ENCODE measurements around the gene FHL2. TPM values are rescaled to one million over a fixed set of nuclear protein-coding genes. Genes with fewer than 3 reads are reported as not detected.

Gene FHL2
- total RNA-seq, 3 donors from 2014 or later, result 2.6 to 3.5 (median 2.7) TPM

GRCh38 chr2:105371810-105372209 is 27.0 kb downstream of the FHL2 start:
- Mint-ChIP-seq H3K4me1 (ENCODE audit: low read depth) (peaks cover 25% of the 10 kb centered on the region), H3K36me3 (ENCODE audit: insufficient read depth) (no peaks in the 10 kb centered on the region), H3K9me3 (no peaks in the 10 kb centered on the region), H3K27me3 (ENCODE audit: low read depth) (no peaks in the 10 kb centered on the region), H3K4me3 (no peak overlapping the region)
- ATAC-seq, result no peak
- DNase-seq, result no peak

GRCh38 chr2:105371156-105371555 is 27.7 kb downstream of the FHL2 start:
- Mint-ChIP-seq H3K9me3 (no peaks in the 10 kb centered on the region), H3K27me3 (ENCODE audit: low read depth) (no peaks in the 10 kb centered on the region), H3K4me3 (no peak overlapping the region), H3K4me1 (ENCODE audit: low read depth) (peaks cover 25% of the 10 kb centered on the region), H3K36me3 (ENCODE audit: insufficient read depth) (no peaks in the 10 kb centered on the region)
- DNase-seq (no peak), ATAC-seq (no peak)

DNA sequence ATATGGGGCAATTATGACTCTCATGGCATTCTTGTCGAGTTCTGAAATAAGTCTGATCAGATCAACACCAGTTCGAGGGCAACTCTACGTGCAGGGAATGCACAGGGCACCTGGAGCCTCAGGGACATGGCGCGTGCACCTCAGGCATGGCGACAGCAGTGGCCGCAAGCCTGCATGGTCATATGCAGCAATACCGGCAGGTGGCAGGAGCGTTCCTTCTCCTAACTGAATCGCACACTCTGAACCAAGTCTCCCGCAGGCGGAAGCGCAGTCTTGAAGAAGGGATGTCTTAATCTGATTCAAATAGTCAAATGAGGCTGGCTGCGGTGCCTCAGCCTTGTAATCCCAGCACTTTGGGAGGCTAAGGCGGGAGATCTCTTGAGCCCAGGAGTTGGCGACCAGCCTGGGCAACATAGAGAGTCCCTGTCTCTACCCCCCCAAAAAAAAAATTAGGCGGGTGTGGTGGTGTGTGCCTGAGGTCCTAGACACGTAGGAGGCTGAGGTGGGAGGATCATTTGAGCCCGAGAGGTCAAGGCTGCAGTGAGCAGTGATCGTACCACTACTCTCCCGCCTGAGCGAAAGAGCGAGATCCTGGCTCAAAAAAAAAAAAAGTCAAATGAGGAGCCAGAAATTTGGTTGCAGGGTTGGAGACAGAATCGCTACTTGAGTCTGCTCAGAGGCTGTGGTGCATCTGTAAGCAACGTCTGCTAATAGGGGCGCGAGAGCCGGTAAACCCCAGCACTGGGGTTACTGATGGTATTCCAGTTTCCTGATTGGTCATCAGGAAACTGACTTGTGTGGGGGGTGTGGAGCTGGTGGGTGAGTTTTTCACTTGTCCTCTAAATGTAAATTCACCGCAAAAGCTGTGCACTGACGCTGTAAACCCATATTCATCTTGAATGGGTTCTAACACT is 28.8 kb downstream of the FHL2 start:
- no peaks in the 10 kb centered on the region for H3K9me3 Mint-ChIP-seq
- peak; percentile 84 for DNase-seq
- no peaks in the 10 kb centered on the region for H3K27me3 Mint-ChIP-seq (ENCODE audit: low read depth)
- ATAC-seq, result peak; percentile 98 to 99
- peaks cover 2% of the 10 kb centered on the region for H3K36me3 Mint-ChIP-seq (ENCODE audit: insufficient read depth)
- H3K4me1 Mint-ChIP-seq (ENCODE audit: low read depth), result peaks cover 25% of the 10 kb centered on the region
- peak overlapping the region; percentile 16 for H3K4me3 Mint-ChIP-seq

DNA sequence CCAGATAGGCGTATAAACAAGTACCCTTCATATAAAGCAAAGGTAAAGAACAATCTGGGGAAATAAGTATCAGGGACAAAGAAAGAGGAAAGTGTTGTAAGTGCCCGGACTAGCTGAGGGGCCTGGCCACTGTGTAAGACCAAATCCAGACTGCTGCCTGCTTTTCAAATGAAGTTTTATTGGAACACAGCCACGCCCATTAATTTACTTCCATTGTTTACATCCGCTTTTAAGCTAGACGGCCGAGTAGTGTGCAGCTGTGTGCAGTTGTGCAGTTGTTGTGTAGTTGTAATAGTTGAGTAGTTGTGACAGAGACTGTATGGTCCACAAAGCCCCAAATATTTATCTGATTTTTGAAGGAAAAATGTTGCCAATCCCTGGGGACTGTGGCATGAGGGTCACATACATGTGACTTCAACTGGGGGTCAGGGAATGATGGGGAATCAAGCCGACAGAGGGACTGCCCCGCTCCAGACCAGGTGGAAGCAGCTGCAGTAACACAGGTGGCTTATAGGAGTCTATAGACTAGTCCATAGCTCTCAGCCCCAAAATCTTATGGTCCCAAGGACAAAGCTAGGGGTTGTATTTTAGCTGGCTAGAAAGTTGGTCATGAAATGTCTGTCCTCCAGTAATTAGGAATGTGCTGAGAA is 30.0 kb downstream of the FHL2 start:
- Mint-ChIP-seq H3K4me3 (no peak overlapping the region), H3K27me3 (ENCODE audit: low read depth) (no peaks in the 10 kb centered on the region), H3K9me3 (no peaks in the 10 kb centered on the region), H3K4me1 (ENCODE audit: low read depth) (peaks cover 19% of the 10 kb centered on the region), H3K36me3 (ENCODE audit: insufficient read depth) (peaks cover 2% of the 10 kb centered on the region)
- DNase-seq (no peak), ATAC-seq (no peak)

- Mint-ChIP-seq H3K36me3 (ENCODE audit: insufficient read depth) (peaks cover 9% of the 10 kb centered on the region), H3K9me3 (no peaks in the 10 kb centered on the region), H3K4me1 (ENCODE audit: low read depth) (peaks cover 36% of the 10 kb centered on the region), H3K27me3 (ENCODE audit: low read depth) (no peaks in the 10 kb centered on the region), H3K4me3 (no peak overlapping the region)
- no peak for ATAC-seq
- DNase-seq, result no peak
Observed at GRCh38 chr2:105365206-105365605, 33.6 kb downstream of the FHL2 start.

DNA sequence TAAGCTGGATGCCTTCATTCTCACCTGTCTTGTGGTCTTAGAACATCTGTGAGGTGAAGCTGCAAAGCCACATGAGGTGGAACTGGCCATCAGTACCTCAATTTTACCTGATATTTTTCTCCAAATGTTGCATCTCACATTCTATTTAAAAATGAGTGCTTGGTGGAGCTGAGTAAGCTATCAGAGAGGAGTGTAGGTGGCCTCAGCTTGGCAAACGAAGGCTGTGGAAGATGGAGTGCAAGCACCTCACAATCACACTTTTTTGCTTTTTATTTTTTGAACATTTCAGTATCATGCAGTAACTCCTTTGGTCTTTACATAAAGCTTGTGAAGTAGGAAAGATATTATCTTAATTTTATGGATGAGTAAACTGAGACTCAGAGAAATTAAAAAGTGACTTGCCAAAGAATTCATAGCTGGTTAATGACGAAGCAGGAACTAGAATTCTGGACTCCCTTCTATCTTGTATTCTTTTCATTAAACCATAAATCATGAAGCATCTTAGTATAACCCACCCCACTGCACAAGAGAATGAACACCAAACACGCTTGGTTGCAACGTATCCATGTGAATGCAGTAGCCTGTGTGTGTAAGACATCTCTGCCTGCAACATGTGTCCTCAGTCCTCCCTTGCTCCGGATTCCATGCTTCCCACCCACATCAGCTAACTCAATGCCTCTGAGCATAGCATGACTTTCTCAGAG is 34.3 kb downstream of the FHL2 start:
- H3K9me3 Mint-ChIP-seq, result no peaks in the 10 kb centered on the region

DNA sequence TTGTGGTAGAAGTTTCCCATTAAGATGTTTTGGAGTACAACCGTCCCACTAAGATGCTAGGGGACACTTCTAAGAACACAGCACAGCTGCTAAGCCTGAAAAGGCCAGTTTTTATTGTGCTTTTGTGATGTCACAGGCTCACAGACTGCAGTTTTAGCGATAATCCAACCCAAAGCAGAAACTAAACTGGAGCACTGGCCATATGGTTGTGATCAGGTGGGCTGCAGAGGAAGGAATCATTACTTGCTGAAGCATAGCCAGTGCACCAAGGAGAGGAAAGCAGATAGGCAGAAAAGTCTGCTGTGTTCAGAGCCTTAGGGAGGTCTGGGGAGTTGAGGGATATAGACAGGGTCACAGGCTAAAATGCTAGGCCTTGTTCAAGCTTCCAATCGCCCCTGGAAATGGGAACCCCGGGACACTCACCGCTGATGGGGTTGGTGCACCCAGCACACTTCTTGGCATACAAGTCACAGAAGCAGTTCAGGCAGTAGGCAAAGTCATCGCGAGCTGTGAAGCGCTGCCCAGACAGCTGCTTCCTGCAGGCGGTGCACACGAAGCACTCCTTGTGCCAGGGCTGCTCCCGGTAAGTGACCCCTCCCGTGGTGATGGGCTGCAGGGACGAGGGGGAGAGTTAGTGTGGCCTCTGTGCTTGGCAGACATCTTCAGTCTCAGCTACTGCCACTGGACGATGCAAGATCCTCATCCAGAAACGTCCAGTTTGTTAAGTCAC is 35.8 kb downstream of the FHL2 start:
- Mint-ChIP-seq H3K4me3 (no peak overlapping the region), H3K27me3 (ENCODE audit: low read depth) (no peaks in the 10 kb centered on the region), H3K9me3 (no peaks in the 10 kb centered on the region), H3K36me3 (ENCODE audit: insufficient read depth) (peaks cover 17% of the 10 kb centered on the region), H3K4me1 (ENCODE audit: low read depth) (peaks cover 33% of the 10 kb centered on the region)
- no peak for DNase-seq
- ATAC-seq, result no peak

More for the DNA sequence above, 34.3 kb downstream of the FHL2 start:
- no peaks in the 10 kb centered on the region for H3K27me3 Mint-ChIP-seq (ENCODE audit: low read depth)
- DNase-seq (no peak), ATAC-seq (no peak)
- H3K36me3 Mint-ChIP-seq (ENCODE audit: insufficient read depth), result peaks cover 11% of the 10 kb centered on the region
- H3K4me1 Mint-ChIP-seq (ENCODE audit: low read depth), result peaks cover 33% of the 10 kb centered on the region
- H3K4me3 Mint-ChIP-seq, result no peak overlapping the region

DNA sequence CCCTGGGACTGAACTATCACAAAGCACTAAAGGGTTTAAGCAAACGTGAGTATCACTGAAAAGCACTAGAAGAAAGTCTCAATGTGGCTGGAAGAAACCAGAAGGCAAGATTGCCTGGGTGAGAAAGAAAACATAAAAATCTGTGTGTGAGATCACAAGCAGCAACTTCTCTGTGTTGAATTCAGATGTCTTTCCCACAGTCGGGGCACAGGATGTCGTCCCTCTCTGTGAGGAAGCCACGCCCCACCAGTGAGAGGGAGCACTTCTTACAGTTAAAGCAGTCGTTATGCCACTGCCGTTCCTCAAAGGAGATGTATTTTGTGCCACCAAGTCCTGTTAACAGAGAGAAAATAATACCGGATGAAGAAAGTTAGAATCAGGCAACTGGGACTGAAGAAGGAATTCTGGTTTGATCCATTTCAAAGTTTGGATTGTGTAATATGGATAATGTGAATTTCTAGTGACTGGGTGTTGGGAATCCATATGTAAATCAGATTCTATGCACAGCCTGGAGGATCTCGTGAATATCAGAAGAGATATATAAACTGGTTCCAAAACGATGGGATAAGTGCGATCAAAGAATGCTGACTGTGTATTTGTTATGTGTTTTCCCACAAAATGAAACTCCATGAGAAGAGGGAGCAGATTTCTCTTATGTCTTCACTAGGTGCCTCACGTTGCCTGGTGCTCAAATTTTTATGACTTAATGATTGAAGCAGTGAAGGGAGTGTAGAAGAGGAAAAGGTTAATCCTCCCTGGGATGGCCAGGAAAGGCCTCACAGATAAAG is 37.6 kb downstream of the FHL2 start:
- peaks cover 30% of the 10 kb centered on the region for H3K36me3 Mint-ChIP-seq (ENCODE audit: insufficient read depth)
- peaks cover 33% of the 10 kb centered on the region for H3K4me1 Mint-ChIP-seq (ENCODE audit: low read depth)
- ATAC-seq, result peak in 1 of 2 donors; percentile 60
- H3K9me3 Mint-ChIP-seq, result peaks cover 6% of the 10 kb centered on the region
- DNase-seq, result peak; percentile 18
- peak overlapping the region; percentile 20 for H3K4me3 Mint-ChIP-seq
- no peaks in the 10 kb centered on the region for H3K27me3 Mint-ChIP-seq (ENCODE audit: low read depth)

DNA sequence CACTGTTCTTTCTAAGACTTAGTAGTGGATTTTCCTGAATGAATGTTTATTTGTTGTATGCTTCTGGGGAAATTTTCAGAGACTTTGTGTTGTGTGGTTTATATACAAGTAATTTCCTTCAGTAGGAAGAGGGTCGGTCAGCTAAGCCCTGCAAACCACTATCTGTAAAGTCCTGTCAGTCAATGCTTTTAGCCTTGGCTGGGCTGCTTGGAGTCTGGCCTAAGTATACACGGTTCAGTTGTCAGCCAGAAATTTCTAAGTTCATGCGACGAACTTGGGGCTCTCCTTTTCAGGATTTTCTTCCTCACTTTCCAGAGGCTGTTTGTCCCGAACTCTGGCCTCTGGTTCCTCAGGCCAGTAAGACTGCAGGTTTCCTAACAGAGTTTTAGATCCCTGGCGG is 40.3 kb downstream of the FHL2 start:
- Mint-ChIP-seq H3K36me3 (ENCODE audit: insufficient read depth) (peaks cover 38% of the 10 kb centered on the region), H3K9me3 (peaks cover 13% of the 10 kb centered on the region), H3K4me1 (ENCODE audit: low read depth) (peaks cover 31% of the 10 kb centered on the region), H3K4me3 (no peak overlapping the region), H3K27me3 (ENCODE audit: low read depth) (no peaks in the 10 kb centered on the region)
- DNase-seq (no peak), ATAC-seq (no peak)

DNA sequence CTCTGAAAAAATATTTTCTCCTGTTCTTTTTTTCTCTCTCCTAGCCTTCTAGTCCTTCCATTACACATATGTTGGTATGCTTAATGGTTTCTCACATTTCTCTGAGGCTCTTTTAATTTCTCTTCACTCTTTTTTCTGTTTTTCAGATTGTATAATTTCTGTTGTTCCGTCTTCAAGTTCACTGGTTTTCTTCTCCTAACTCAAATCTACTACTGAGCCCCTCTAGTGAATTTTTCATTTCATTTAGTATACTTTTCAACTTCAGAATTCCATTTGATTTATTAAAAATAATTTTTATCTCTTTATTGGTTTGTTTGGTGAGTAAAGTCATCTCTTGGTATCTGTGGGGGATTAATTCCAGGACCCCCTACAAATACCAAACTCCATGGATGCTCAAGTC is 41.7 kb downstream of the FHL2 start:
- H3K4me1 Mint-ChIP-seq (ENCODE audit: low read depth), result peaks cover 16% of the 10 kb centered on the region
- DNase-seq (no peak), ATAC-seq (no peak)
- H3K36me3 Mint-ChIP-seq (ENCODE audit: insufficient read depth), result peaks cover 49% of the 10 kb centered on the region
- peaks cover 13% of the 10 kb centered on the region for H3K9me3 Mint-ChIP-seq
- no peak overlapping the region for H3K4me3 Mint-ChIP-seq
- H3K27me3 Mint-ChIP-seq (ENCODE audit: low read depth), result no peaks in the 10 kb centered on the region

- ATAC-seq, result no peak
- no peaks in the 10 kb centered on the region for H3K9me3 Mint-ChIP-seq
Observed at GRCh38 chr2:105344704-105345345, 54.0 kb downstream of the FHL2 start.

GRCh38 chr2:105339414-105339813 is 59.4 kb downstream of the FHL2 start:
- H3K9me3 Mint-ChIP-seq, result no peaks in the 10 kb centered on the region
- ATAC-seq (no peak), DNase-seq (no peak)
- H3K36me3 Mint-ChIP-seq (ENCODE audit: insufficient read depth), result peaks cover 21% of the 10 kb centered on the region
- peaks cover 33% of the 10 kb centered on the region for H3K4me1 Mint-ChIP-seq (ENCODE audit: low read depth)
- H3K4me3 Mint-ChIP-seq, result peak overlapping the region; percentile 100
- no peaks in the 10 kb centered on the region for H3K27me3 Mint-ChIP-seq (ENCODE audit: low read depth)

More at GRCh38 chr2:105344704-105345345, 54.0 kb downstream of the FHL2 start:
- Mint-ChIP-seq H3K27me3 (ENCODE audit: low read depth) (no peaks in the 10 kb centered on the region), H3K36me3 (ENCODE audit: insufficient read depth) (peaks cover 43% of the 10 kb centered on the region), H3K4me1 (ENCODE audit: low read depth) (peaks cover 4% of the 10 kb centered on the region), H3K4me3 (no peak overlapping the region)
- DNase-seq, result no peak

DNA sequence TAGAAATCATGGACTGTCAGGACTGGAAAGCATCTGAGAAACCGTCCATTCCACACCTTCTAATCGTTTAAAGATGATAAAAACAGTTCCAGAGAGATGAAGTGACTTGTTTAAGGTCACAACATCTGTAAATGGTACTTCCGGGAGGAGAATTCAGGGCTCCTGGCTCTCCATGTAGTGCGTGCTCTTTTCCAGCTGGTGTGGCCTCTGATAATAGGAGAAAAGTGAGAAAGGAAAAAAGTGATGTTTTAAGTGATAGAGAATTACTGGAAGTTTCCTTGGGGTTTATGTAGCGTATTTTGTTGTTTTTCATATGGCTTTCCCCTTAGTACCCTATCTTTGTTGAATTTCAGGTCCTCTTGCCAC is 60.8 kb downstream of the FHL2 start:
- H3K9me3 Mint-ChIP-seq, result no peaks in the 10 kb centered on the region
- DNase-seq (no peak), ATAC-seq (peak in 1 of 2 donors; percentile 19)
- peak overlapping the region; percentile 100 for H3K4me3 Mint-ChIP-seq
- H3K27me3 Mint-ChIP-seq (ENCODE audit: low read depth), result no peaks in the 10 kb centered on the region
- peaks cover 18% of the 10 kb centered on the region for H3K36me3 Mint-ChIP-seq (ENCODE audit: insufficient read depth)
- peaks cover 33% of the 10 kb centered on the region for H3K4me1 Mint-ChIP-seq (ENCODE audit: low read depth)
